ENCODE results near the gene CEPT1.
"Not testable (repeated sequence)": the region's sequence is repeated elsewhere in the genome, so short reads cannot be mapped to it uniquely, and the experiment has no call there.

CEPT1 gene

DNA sequence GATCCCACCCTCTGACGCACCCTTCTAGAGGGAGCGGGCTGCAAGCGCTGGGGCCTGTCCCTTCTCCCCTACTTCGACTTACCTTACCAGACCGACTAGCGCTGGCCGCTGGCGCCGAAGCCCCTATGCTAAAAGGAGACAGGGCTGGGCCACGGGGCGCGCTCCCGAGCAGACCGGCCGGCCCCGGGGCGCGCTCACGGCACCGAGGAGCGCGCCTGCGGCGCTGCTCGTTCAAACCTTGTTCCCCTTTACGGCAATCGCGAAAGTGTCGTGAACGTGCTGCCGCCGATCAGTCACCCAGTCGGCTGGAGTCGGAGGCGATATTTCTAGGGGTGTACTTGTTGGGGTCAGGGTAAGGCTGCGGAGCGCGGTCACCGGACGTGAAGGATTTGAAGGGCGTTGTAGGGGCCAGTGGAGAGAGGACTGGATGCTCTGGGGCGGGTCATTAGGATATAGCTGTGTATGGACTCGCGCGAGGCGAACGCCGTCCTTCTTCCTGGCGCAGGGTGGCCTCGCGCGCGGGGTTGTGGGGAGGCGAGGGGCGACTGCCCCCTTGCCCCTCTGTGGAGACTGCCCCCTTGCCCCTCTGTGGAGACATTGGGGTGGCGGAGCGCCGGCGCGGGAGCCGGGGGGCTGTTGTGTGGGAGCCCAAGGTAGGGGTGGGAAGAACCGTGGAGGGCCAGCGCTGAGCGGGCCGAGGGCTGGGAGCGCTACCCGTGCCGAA lies at the start of gene CEPT1, which contains the start of gene DRAM2:
Gene CEPT1 (plus strand): TSS at position 268 of the 724 bp plus-strand sequence. CDS start 7,492 bp downstream, outside the sequence.
Gene DRAM2 (minus strand): TSS at position 138 of the 724 bp plus-strand sequence. CDS start 8,539 bp downstream, outside the sequence.
- peak; percentile 94 for DNase-seq (ENCODE audit: low spot score)

DNA sequence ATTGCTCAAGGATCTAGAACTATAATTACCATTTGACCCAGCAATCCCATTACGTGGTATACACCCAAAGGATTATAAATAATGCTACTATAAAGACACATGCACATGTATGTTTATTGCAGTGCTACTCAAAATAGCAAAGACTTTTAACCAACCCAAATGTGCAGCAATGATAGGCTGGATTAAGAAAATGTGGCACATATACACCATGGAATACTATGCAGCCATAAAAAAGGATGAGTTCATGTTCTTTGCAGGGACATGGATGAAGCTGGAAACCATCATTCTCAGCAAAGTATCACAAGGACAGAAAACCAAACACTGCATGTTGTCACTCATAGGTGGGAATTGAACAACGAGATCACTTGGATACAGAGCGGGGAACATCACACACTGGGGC lies 44.6 kb upstream of the CEPT1 start:
- not testable (repeated sequence) for DNase-seq (ENCODE audit: low spot score)

GRCh38 chr1:111097356-111098099 lies 42.5 kb upstream of the CEPT1 start:
- DNase-seq (ENCODE audit: low spot score), result no peak

DNA sequence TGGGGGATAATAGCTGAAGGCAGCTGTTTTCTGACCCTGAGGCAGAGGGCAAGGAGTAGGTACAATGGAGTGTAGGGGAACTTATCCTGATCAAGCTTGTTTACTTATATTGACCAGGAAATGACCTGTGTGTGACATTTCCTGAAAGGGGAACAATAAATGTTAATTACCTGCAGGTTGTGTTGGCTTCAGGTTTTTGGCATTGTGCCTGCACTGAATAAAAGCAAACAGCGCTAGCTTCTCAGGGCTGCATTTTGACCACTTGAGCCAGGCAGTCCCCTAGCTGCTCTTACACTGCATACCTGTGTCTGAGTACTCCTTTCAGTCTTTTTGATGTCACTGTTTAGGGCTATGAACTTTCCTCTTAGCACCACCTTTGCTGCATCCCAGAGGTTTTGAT lies 40.7 kb upstream of the CEPT1 start:
- DNase-seq (ENCODE audit: low spot score), result no peak

GRCh38 chr1:111101854-111102642 lies 38.0 kb upstream of the CEPT1 start:
- DNase-seq (ENCODE audit: low spot score), result no peak

DNA sequence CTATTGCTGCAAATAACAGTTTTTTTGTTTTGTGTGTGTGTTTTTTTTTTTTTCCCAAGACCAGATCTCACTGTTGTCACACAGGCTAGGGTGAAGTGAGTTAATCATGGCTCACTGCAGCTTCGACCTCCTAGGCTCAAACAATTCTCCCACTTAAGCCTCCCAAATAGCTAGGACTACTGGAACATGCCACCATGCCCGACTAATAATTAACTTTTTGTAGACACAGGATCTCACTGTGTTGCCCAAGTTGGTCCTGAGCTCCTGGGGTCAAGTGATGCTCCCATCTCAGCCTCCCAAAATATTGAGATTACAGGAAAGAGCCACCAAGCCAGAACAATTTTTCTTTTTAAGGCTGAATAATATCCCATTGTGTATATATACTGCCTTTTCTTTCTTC lies 35.0 kb upstream of the CEPT1 start:
- no peak for DNase-seq (ENCODE audit: low spot score)

GRCh38 chr1:111110197-111110899 lies 29.7 kb upstream of the CEPT1 start:
- no peak for DNase-seq (ENCODE audit: low spot score)

- no peak for DNase-seq (ENCODE audit: low spot score)
These were observed 23.5 kb upstream of the CEPT1 start for GRCh38 chr1:111116496-111116895.

DNA sequence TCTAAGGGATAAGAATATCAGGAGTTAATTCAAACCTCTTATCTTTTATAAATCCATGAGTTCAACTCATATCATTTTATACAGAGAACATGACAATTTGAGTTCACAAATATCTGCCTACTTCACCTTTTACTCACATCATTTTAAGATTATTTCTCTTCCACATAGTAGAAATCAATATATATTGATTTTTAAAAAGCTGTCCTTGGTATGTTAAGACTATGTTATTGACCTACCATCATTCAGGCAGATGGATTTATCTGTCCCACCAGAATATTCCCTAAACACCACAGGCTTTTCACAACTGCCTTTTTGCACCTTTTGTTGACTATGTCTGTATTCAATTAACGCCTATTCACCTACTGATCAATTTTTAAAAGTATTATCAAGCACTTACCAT lies 13.7 kb upstream of the CEPT1 start:
- DNase-seq (ENCODE audit: low spot score), result no peak

DNA sequence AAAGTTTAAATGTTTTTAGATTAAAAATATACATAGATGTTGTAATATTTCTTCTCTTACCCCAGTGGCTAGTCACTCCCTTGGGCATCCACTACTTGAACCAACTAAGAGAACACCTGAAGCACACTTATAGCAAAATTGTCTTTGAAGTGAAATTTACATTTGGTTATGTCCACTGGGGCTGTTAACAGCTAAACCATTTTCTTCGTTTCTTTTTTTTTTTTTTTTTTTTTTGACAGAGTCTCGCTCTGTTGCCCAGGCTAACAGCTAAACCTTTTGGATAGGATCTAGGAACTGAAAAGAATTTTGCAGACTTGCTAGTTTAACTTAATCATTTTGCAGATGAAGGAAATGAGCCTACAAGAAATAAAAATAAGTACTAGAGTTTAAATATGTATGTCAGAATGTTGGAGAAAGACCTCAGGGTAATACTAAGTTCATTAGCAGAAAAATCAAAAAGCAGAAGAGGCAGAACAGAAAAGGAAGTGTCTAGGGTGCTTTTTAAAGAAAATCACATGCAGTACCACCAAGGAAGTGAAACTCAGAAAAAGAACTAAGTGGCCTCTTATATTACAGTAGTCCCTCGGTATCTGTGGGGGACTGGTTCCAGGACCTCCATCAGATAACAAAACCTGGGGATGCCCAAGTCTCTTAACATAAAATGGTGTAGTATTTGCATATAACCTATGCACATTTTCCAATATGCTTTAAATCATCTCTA lies 11.9 kb upstream of the CEPT1 start:
- DNase-seq (ENCODE audit: low spot score), result peak; percentile 34

GRCh38 chr1:111129376-111129775 lies 10.6 kb upstream of the CEPT1 start:
- DNase-seq (ENCODE audit: low spot score), result no peak

DNA sequence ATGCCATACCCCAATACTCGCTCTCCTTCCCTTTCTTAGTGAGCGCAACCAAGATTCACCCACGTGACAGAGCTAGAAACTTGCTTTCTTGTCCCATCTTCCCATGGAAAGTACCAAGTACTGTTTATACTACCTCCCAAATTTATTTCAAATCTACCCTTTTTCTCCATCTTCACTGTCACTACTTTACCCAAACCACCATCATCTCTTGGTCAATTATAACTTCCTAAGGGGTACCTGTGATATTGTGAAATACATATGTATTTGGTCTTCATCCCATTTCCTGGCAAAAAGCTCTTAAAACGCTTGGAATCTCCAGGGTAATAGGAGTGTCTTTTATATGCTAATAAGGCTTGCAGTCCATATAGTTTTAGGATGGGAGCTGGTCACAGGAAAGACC lies 8.3 kb upstream of the CEPT1 start:
- DNase-seq (ENCODE audit: low spot score), result no peak

GRCh38 chr1:111133866-111134265 lies 6.2 kb upstream of the CEPT1 start:
- no peak for DNase-seq (ENCODE audit: low spot score)

- peak; percentile 46 for DNase-seq (ENCODE audit: low spot score)
These were observed 583 bp upstream of the CEPT1 start for GRCh38 chr1:111139324-111139955.

DNA sequence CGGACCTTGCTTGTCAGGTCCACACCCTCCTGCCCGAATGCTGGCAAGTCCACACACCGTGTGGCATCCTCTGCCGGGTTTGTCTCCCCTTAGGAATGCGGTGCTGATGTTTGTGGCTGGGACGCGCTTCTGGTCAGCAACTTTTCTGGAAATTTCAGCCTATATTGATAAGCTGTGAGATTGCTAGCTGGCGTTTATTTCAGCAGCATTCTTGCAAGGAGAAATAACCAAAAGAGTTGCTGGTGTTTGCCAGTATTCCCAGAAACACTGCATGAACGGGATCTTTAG lies 601 bp downstream of the CEPT1 start:
- DNase-seq (ENCODE audit: low spot score), result peak; percentile 31

DNA sequence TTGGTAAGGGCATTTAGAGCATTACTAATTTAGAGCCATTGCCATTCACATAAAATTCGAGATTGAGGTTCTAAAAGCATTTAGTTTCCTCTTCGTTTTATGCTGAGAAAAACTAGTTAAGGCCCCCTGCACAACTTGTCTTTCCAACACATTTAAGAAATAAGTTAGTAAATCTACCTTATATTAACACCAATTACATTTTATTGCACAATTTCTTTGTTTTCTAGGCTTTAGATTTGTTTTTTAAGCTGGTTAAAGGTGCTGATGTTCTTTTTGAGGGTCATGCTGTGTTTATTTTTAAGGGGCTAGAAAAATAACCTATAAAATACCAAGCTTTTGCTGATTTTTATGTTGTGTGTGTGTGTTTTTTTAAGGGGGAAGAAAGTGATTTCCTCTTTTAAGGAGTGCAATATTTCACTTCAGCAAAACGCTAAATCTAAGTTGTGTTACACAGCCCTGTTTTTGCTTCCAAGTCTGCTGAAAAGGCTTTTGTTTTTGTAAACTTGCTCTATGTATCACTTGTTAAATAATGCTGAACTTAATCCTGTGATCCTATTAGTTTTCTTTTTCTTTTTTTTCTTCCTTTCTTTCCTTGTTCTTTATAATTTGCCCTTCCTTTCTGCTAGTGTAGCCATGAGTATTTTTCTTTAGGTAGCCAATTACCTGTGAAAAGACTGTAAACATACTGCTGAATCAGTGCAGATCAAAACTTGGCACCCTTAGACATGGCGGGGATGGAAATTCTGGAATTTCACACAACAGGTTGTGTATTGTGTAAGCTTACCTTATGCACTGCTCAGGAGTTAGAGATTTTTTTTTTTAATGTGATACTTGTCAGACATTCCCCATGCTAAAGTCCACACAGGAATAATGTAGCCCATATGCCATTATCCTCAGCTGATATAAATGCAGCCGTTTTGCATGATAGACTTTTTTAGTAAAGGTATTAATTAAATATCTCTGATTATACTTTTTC lies 1.5 kb downstream of the CEPT1 start:
- DNase-seq (ENCODE audit: low spot score), result no peak

DNA sequence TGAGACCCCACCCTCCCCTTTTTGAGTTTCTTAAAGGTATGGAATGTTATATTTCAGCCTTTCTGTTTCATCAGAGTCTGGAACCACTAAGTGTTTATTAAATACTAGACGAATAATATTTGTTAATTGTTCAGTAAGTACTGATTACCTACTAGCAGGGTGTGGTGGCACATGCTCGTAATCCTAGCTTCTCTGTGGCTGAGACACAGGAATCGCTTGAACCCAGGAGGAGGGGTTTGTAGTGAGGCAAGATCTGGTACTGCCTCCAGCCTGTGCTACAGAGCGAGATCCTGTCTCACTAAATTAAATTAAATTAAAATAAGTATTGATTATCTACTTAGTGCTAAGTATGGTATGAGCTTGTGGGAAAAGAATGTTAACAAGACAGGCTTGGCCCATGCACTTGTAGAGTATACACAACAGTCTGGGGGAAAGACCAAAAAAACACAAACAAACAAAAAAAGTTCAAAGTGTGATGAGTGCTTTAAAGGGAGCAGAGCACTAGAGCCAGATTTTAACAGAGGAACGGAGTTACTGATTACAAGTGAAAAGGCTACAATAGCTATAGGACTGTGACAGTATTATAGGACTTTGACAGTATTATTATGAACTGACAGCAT lies 2.4 kb downstream of the CEPT1 start:
- DNase-seq (ENCODE audit: low spot score), result no peak

DNA sequence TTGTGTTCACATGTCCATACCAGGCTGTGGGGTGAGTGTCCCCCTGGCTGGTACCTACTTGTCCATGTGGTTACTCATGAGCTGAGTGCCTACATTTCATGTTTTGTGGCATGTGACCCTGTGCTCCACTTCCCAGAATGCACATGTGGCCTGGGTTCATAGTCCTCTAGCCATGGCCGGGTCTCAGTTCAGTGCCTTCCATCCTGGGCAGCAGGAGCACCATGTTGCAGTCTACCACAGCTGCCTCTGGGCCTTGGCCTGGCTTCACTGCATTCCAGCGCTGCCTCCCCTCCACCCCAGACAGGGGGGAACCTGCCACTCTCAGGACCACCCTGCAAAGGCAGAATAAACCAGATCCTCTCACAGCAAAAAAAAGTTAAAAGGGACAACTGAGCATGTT lies 5.5 kb downstream of the CEPT1 start:
- no peak for DNase-seq (ENCODE audit: low spot score)

Data from globus pallidus (tissue), 1 donor.